Epithelial cell of esophagus (primary cell): ENCODE results near the gene RGL1.

Experiments used
- DNase-seq: peaks from one replicate; pipeline ENCODE4 v3.0.0; 2010; ENCODE audit warnings: low read depth
- H3K4me3 ChIP-seq: 2 replicates; pipeline ENCODE4 v1.5.1; 2011; ENCODE audit warnings: mild to moderate bottlenecking, low read length, control low read depth
- TF ChIP-seq, protein P1 (sequence below): IDR thresholded peaks from 2 replicates; pipeline ENCODE4 v1.5.1; 2011; ENCODE audit warnings: low read depth, mild to moderate bottlenecking, low read length, control low read depth, inconsistent platforms; ENCODE audit not compliant: insufficient read depth; ENCODE audit errors: missing control alignments

The RGL1 gene

DNA sequence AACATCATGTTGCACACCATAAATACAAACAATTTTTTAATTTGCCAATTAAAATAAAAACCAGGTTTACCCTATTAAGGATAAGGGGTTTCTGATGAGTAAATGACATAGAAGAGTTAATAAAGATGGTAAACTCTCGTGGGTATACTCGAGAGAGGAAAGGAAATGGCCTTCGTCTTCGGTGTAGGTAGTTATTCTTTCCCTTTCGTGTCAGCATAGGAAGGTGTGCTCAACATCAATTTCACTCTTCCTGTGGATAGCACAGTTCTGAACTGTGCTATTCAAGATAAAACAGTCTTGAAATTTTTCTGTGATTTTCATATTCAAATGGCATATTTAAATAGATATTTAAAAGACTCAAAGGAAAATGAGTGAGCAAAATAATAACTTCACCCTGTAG lies 98.2 kb downstream of the RGL1 start:
- H3K4me3 ChIP-seq: no peak overlapping the region
- TF ChIP-seq, protein P1, sequence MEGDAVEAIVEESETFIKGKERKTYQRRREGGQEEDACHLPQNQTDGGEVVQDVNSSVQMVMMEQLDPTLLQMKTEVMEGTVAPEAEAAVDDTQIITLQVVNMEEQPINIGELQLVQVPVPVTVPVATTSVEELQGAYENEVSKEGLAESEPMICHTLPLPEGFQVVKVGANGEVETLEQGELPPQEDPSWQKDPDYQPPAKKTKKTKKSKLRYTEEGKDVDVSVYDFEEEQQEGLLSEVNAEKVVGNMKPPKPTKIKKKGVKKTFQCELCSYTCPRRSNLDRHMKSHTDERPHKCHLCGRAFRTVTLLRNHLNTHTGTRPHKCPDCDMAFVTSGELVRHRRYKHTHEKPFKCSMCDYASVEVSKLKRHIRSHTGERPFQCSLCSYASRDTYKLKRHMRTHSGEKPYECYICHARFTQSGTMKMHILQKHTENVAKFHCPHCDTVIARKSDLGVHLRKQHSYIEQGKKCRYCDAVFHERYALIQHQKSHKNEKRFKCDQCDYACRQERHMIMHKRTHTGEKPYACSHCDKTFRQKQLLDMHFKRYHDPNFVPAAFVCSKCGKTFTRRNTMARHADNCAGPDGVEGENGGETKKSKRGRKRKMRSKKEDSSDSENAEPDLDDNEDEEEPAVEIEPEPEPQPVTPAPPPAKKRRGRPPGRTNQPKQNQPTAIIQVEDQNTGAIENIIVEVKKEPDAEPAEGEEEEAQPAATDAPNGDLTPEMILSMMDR: no peak
- DNase-seq: no peak

- DNase-seq: no peak
- no peak overlapping the region for H3K4me3 ChIP-seq
- TF ChIP-seq, protein P1: no peak
These were observed 100.7 kb downstream of the RGL1 start for GRCh38 chr1:183905508-183906113.

GRCh38 chr1:183907070-183907469 lies 102.2 kb downstream of the RGL1 start:
- TF ChIP-seq, protein P1: no peak
- no peak overlapping the region for H3K4me3 ChIP-seq
- DNase-seq: no peak

DNA sequence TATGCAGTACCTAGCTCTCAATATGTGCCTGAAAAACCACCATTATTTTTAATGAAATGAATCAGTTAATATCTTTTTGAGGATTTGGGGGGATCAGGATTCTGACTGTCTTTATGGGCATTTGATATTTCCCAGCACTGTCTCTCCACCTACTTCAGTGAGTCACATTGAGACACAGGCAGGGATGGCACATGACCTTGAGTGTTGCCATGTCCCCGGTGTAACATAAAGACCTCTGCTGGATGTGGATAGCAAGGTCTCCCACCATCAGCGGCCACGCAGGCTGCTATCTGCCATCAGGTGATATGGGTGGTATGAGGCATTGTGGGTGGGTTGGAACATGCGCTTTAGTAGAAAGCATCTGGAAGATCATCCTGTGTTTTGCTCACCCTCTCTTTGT lies 103.2 kb downstream of the RGL1 start:
- no peak overlapping the region for H3K4me3 ChIP-seq
- DNase-seq: no peak

GRCh38 chr1:183909672-183910071 lies 104.8 kb downstream of the RGL1 start:
- TF ChIP-seq, protein P1: no peak
- no peak overlapping the region for H3K4me3 ChIP-seq
- DNase-seq: no peak

More for the DNA sequence above, 103.2 kb downstream of the RGL1 start:
- TF ChIP-seq, protein P1: no peak

DNA sequence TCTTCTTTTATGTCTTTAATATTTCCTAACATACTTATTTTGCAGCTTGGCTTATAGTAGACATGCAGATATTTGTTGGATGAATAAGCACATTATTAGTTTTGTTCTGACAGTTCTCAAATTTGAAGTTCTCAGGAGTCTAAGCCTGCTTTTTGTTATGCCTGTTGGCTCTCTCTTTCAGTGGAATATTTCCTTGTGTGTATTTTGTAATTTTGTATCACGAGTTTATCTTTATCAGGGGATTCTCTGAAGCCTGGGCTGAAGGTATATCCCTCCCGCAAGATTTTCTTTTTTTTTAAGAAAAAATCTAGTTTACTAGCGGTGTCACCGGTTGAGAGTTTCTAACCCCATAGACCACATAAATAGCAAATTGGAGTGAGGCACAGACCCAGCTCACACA lies 105.9 kb downstream of the RGL1 start:
- DNase-seq: no peak
- TF ChIP-seq, protein P1: no peak
- H3K4me3 ChIP-seq: no peak overlapping the region

- TF ChIP-seq, protein P1: no peak
- no peak overlapping the region for H3K4me3 ChIP-seq
- no peak for DNase-seq
These were observed 106.4 kb downstream of the RGL1 start for GRCh38 chr1:183911285-183911684.
